GM18498 (cell line): ENCODE measurements around the gene FDXR.

ENCODE experiments used
- ATAC-seq: cut with Tn5 transposase; IDR thresholded peaks from one replicate; pipeline ENCODE4 v1.9.1; 2021; ENCODE audit warnings: mild to moderate bottlenecking, moderate library complexity; ENCODE audit not compliant: unreplicated experiment

Gene FDXR

GRCh38 chr17:74898376-74898946, 25.7 kb upstream of the FDXR start:
- no peak for ATAC-seq

- ATAC-seq = no peak
Observed at GRCh38 chr17:74893936-74894671, 21.3 kb upstream of the FDXR start.

- no peak for ATAC-seq
Observed at GRCh38 chr17:74892974-74893911, 20.4 kb upstream of the FDXR start, which contains the start of gene FADS6. TSS of gene FADS6 (minus strand) at chr17:74893633. CDS start at chr17:74893595, 38 bp downstream.

- no peak for ATAC-seq
Observed at GRCh38 chr17:74892013-74892841, 19.4 kb upstream of the FDXR start.

- ATAC-seq = no peak
Observed at GRCh38 chr17:74890554-74890953, 17.8 kb upstream of the FDXR start.

DNA sequence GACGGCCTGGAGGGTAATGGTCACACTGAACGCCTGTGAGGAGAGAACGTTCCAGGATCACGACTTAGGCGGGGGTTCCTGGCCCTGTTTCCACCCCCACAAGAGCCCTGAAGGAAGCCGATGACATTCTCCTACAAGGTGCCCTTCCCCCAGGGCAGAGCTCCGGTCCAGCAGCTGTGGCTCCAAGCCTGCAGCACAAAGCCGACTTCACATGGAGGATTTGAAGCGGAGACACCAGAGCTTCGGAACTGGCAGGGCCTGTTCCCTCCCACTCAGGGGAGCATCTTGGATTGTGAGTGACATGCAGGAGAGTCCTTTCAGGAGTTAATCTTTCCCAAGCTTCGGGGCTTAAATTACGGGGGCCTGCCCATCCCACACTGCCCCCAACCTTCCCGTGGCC, 15.7 kb upstream of the FDXR start:
- ATAC-seq = no peak

DNA sequence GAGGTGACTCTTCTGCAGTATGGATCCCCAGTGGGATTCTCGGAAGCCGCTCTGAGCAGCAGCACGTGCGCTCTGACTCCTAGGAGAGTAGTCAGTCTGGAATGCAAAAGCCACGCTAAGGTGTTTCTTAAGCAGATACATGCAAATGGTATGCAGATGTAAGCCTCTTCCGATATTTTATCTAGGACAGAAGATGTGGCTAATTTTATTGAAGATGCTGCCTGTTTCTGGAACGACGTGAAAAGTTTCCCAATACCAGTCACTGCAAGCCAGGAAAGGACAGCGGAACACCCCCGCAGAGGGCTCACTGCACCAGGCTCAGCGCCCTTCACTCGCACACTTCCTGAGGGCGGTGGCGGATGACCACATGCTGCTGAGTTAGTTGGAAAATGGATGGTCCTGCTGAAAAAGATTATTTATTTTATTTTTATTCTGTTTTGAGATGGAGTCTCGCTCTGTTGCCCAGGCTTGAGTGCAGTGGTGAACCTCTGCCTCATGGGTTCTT, 10.5 kb upstream of the FDXR start:
- no peak for ATAC-seq

- no peak for ATAC-seq
Observed at GRCh38 chr17:74882517-74883240, 9.9 kb upstream of the FDXR start.

DNA sequence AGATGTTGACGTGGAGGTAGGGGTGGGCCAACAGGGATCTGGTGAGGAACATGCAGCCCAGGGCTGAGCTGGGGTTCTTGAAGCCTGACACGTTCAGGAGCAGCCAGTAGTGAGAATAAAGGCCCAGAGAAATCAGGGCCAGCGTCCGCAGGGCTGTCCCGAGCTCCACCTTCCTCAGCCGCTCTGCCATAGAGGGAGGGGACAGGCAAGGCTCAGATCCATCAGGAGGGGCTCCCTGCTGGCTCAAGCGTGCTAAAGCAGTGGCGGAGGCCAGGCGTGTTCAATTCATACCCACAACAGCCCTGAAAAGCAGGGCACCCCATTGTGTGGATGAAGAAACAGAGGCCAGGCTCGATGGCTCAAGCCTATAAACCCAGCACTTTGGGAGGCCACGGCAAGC, 8.3 kb upstream of the FDXR start:
- no peak for ATAC-seq

DNA sequence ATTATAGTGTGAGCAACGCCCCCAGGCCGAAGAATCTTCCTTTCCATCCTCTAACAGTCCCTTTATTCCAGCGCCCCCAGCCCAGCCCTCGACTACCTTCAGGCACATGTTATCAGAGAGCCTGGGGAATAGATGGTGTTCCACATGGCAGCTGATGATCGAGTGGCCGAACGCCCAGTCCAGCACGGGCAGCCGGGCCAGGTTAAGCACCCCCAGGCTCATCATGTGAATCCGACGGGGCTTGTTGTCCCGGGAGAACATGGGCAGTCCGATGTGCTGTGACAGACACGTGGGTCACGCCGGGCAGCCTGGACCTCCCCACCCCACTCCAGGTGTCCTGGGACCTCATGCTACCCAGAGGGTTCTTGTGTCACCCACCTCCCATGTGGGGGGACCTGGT, 6.5 kb upstream of the FDXR start:
- no peak for ATAC-seq

GRCh38 chr17:74878658-74879057, 5.9 kb upstream of the FDXR start:
- no peak for ATAC-seq

DNA sequence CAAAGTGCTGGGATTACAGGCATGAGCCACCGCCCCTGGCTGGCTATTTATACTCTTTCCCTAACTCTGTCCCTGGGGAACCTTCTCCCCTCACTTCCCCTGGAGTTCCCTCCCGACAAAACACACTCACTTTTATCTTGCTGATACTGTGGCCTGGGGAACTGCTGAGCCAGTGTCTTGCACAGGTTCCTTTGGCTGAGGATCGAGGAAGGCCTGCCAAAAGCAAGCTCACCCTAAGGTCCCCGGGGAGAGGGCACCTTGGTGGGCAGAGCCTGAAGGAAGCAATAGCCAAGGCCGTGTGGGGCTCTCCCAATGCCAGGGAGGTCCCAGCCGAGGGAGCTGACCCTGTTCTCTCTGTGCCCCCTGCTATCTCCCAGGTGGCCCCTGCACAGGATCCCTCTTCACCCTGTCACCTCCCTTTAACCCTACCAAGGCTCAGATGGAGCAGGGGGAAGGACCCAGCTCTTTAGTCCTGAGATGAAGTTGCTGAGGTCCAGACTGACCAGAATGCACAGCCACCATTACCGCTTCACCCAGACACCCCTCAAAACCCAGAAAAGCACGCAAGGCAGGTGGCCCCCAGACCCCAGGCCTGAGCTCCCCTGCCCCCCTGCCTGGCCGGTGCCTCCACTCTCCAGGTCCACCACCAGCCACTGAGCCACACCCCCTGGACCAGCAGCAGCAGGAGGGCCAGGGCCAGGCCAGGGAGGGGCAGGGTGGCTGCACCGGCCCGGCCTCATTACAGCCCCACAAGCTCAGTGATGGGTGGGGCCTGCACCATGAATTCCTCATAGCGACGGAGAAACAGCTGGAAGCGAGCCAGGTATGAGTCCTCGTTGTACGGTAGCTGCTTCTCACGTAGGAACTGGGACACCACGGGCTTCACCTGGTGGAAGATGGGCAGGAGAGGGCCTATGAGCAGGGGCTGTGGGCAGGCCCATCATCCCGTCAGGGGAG, 5.1 kb upstream of the FDXR start:
- ATAC-seq = no peak

DNA sequence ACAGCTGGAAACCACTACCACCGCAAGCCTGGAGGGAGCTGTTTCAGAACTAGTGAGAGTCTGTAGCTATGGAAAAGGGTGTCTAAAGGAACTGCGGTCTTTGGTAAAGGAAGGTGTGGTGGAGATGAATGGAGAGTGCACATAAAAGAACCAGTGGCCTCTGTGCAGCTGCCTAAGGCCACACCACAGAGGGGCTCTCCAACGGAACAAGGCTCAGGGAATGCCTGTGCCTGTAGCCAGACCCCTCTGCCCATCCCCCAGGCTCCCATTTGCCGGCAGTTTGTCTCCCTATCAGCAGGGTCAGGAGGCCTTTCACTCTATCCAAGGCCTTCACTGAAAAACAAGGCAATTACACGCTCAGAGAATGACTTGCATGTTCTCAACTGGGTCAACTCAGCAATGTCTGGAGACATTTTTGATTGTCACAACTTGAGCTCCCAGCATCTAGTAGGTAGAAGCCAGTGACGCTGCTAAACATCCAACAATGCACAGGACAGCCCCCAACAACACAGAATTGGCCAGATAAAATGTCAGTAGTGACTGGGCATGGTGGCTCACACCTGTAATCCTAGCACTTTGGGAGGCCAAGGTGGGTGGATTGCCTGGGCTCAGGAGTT, 3.3 kb upstream of the FDXR start:
- no peak for ATAC-seq

- no peak for ATAC-seq
Observed at GRCh38 chr17:74875155-74875976, 2.6 kb upstream of the FDXR start.

- no peak for ATAC-seq
Observed at GRCh38 chr17:74874615-74875037, 1.8 kb upstream of the FDXR start.

DNA sequence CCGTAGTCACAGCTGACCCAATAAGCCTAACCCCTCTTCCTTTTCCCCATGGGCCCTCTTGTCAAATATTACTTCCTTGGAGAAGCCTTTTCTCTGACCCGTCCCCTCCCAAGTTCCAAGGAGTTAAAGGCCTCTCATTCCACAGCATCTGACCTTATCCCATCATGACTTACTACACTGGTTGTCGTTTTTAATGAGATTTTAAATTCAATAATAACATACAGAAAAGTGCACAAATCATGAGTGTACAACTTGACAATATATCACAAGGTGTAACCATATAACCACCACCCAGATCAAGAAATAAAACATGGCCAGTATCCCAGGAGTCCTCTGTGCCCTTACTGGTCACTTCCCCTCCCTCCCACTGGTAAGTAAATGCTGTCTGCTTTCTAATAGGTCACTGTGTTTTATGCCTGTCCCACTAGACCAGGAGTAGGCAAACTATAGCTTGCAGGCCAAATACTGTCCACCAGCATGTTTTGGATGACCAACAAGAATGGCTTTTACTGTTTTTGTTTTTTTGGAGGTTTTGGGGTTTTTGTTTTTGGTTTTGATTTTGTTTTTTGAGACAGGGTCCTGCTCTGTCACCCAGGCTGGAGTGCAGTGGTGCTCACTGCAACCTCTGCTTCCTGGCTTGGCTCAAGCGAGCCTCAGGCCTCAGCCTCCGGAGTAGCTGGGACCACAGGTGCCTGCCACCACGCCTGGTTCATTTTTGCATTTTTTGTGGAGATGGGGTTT, 1.2 kb upstream of the FDXR start:
- ATAC-seq = no peak
